NOMO-1 (cell line): Measurements from ENCODE around the gene ERAL1.

ENCODE experiments used
- DNase-seq, 2 experiments: peaks; one replicate each; lab custom pipeline; 2025; ENCODE audit not compliant: unreplicated experiment in 2 of 2; lab: John Stamatoyannopoulos, UW

Gene ERAL1

DNA sequence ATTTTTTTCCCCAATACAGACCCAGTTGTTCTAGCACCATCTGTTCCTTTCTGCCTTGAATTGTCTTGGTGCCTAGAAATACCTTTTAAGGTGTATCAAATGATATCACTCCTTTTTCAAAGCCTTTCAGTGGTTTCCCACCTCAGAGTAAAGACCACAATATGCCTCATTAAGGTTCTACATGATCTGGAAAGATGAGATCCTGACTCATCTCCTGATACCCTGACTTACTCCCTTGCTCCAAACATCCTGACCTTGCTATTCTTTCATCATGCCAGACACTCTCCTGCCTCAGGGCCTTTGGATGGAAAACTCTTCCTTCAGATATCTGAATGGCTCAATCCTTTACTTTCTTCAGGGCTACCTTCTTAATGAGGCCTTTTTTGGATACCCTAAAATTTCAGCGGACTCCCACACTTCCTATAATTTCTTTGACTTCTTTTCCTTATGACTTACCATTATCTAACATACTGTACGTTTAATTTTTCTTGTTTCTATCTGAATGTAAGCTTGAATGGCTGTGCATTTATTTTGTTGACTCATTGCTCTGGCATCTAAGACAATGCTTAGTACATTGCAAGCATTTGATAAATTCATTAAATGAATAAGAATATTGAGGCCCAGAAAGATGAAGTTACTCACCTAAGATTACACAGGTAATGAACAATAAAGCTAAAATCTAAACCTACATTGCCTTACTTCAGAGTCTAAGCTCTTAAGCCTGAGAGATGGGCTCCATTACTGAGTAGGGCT lies 23.5 kb downstream of the ERAL1 start:
- no peak for DNase-seq

DNA sequence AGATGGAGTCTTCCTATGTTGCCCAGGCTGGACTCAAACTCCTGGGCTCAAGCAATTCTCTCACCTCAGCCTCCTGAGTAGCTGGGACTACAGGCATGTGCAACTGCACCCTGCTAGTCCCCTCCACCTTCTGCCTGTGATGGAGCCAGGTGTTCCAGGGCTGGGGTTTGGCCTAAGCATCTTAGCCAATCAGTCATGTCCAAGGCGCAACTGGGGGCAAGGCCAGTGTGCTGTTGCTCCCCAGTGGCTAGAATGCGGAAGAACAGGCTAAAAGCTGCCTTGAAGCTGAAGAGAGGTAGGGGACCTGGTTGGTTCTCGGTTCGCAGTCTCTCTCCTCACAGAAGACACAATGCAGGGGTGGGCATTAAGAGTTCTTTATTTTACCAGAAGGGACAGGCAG lies 24.2 kb downstream of the ERAL1 start:
- DNase-seq, result no peak

DNA sequence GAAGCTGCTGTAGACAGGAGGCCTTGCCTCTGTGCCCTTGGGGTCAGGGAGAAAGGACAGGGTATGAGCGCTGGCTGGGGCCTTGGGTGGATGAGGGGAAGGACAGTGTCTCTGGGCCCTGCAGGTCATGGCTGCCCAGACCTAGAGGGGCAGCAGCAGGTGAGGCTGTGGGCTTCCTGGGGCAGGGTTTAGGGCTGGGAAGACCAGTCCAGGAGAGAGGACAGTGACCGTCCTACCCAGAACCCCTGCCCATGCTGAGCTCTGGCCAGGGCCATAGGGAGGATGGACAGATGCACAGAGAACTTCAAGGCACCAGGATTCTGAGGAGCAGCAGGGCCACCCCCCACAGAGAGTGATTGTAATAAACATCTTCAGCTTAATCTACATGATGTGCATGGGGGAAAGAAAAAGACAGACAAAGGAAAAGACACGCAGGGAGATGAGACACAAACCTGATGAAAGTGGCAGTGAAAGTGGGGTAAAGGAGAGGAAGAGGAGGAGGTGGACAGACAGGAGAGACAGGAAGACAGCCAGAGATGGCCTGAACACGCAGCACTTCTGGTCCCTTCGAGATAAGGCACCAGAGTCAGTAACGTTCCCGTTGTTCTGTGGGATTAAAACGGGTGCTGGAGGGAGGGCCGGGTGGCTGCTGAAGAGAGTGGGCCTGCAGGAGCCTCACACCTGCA lies 25.2 kb downstream of the ERAL1 start:
- no peak for DNase-seq

DNA sequence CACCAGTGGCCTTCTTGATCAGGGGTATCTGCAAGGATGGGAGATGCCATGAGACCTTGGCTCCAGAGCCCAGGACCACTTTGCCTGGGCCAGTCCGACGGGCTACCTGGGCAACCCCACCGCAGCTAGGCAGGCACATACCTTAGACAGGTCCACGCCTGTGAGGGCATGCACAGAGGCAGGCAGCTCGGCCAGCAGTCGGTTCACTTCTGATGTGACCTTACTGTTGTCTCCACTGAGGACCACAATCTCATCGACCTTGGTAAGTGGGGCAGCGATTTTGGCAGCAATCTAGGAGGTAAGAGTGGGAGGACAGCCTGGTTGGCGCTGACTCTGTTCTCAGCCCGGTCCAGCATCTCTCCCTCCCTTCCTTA lies 25.7 kb downstream of the ERAL1 start:
- no peak for DNase-seq

DNA sequence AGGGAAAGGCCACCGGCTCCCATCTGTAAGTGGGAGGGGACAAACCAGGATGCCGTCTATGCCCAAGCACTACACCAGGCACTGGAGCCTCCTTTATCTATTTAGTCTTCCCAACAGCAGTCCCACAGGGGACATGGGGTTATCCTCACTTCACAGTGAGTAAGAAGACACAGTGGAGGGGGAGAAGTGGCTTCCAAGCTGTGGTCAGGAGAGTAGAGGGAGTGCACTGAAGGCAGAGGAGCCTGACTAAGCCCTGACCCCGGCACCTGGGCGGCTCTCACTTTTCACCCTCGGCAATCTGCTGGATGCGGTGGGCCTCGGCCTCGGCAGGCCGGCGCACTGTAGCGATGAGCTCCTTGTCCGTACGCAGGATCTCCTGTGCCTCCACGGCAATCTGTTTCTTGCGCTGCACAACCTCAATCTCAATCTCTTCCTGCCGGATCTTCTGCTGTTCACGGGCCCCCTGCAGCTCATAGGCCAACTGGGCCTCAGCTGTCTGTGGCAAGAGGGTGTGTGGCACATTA lies 26.8 kb downstream of the ERAL1 start:
- DNase-seq, result no peak

DNA sequence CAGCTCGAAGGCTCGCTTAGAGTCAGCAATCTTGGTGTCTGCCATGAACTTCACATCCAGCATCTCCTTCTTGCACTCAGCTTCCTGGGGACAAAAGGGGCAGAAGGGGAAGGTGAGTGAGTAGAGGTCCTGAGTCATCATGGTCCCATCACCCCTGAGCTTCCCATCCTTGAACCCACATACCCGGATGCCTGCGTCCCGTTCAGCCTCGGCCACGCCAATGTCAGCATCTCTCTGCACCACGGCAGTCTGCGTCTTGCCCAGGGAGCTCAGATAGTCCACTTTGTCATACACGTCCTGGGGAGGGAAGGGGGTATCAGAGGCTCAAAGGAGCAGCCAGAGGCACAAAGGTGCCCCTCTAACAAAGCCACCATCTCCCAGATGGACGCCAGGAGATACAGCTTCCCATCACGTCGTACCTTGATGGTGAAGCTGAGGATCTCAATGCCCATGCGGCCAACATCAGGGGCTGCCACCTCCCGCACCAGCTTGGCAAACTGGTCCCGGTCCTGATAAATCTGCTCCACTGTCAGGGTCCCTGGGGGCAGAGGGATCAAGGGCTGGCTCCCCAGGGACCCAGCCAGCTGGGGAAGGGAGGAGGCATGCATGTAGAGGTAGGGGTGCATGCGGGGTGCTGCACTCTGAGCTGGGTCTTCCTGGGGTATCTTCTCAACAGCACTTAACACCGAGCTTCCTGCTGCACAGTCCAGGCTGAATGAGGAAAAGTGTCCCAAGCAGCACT lies 27.5 kb downstream of the ERAL1 start:
- no peak for DNase-seq

DNA sequence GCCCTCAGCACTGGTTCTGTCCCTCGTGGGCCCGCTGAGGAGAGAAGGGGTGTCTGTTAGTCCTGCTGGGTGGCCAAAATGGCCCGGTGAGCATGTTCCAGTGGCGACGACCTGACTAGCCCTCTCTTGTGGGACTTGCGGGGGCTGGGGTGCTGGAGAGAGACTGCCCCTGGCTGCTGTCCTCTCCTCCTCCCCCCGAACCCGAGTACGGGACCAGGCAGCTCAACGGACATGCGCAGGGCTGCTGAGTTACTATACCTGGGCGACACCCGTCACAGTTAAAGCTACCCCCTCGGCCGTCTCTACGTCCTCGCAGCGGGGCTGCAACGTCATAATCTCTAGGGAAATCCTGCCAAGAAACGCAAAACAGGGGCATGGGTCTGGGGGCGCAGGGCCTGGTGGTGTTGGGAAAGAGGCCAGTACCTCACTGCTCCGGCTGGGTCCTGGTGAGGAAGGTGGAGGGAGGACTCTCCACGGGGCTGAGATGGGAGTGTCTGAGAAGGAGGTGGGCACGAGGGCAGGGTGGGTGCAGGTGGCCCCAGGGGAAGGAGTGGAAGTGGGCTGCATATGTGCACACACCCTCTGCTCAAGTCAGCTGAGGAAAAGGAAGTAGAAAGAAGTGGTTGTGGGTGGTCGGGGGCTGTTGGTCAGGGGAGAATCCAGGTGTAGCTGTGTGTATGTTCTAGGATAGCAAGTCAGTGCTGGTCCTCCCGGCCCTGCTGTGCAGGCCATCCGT lies 29.3 kb downstream of the ERAL1 start:
- DNase-seq, result no peak

DNA sequence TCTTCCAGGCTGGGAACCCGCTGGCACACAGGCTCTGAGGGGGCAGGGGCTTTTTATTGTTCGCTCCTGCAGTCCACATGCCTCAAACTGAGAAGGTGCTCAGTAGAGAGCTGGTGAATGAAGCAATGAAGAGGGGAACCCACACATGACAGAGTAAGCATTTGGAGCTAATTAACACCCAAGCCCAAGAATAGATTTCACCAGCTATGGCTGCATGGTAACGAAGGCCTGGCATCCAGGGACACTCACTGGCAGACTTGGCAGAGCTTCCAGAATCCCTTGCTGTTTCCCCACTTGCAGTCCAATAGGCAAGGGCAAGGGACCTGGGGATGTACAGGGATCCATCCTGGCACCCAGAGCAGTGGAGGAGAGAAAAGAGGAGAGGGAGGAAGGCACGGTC lies 30.5 kb downstream of the ERAL1 start:
- DNase-seq, result no peak

DNA sequence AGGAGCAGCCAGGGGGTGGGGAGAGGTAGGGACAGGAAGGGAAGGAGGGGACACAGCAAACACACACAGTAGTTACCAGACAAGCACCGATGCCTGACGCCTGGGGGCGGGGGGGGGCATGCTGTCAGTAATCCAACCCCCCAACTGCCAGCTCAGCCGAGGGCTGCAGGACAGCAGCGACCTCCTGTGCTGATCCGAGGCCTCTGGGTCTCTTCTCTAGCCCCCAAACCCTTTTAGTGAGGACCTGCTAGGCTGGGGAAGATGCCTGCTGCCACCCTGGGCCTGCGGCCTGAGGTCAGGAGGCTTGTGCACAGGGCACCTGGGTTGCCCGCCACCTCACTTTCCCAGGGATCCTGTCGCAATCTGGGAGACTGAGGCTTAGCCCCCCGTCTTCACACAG lies 31.1 kb downstream of the ERAL1 start:
- DNase-seq, result no peak

DNA sequence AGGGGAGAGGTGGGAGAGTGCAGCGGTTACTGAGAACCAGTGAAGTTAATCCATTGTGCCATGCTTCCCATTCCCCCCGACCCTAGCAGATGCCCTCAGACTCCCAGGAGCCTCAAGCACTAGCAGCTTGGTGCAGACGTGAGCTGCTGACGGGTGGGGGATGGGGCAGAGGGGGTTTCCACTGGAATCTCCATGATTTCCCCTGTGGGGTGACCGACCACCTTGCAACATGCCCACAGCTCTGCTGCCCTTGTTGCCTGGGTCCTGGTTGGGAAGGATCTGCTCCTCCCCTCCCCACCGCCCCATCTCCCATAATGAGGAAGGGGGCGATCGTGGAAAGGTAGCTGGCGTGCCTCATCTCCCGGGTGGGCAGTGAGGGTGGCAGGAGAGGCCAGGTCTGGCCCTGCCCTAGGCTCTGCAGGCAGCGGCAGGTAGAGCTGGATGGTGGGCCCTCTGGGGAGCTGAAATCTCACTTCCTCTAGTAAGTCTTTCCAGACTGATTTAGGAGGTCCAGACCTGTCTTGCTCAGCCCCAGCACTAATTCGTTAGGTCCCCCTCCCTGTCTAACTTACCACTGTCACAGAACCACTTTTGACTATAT lies 33.2 kb downstream of the ERAL1 start:
- DNase-seq, result no peak

DNA sequence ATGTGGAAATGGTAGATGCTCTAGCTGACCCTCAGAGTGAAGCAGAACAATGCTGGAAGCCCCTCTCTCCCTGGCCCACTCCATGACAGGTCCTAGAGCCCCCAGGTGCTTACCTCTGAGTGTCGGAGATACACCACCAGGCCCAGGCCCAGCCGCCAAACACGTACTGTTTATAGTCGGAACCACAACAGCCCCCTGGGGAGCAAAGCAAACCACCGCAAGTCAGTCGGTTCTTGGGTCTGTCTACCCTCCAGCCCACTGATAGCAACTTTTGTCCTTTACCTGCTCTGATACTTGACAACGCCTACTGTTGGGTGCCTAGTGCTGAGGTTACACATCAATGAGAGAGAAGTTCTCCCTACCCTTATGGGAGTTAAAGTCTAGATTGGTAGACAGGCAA lies 34.0 kb downstream of the ERAL1 start:
- DNase-seq, result no peak

DNA sequence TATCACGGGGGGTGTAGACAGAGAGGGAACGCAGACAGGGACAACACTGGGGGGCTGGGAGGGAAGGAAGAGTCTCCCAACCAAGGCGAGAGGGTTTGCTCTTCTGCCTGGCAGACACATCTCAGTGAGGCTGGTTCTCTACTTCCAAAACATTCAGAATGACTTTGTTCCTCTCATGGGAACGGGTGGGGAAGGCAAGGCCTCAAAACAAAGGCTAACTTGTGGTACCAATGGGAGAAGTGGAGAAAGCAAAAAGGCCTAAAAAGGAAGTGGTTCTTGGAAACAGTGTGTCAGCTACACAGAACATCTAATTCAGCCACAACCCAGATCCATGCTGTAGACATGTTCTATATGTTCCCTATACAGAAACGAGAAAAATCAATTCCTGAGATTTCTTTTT lies 35.2 kb downstream of the ERAL1 start:
- DNase-seq, result no peak

DNA sequence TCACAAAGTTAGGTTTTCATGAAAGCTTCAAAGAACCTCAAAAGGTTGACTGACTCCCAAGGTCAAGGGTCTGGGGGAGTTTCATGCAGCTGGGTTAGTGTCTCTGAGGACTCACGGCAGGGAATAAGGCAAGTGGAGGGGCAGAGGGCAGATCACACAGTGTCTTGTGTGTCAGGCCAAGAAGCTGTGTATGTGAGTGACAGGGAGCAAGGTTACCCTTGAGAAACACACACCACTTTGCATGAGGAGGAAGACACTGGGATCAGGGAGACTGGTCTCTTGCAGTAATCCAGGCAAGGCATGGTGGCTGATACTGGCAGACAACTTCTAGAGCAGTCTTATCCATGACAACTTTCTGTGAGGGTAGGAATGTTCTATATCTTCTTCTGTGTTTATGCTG lies 36.4 kb downstream of the ERAL1 start:
- no peak for DNase-seq

DNA sequence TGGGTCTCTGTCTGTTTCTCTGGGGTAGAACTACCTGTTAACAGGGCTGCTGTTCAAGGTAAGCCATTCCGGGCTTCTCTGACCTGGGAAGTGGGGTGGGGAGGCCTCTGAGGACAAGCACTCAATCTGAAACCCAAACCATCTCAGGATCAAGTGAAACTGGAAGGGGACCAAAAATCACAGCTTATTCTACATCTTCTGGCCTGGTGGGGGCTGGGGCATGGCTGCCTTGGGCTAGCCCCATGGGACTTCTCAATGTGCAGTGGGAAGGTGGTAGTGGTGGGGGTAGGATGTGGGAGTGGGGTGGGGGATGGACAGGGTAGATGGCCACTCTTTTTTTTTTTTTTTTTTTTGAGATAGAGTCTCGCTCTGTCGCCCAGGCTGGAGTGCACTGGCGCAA lies 37.2 kb downstream of the ERAL1 start:
- DNase-seq, result no peak

DNA sequence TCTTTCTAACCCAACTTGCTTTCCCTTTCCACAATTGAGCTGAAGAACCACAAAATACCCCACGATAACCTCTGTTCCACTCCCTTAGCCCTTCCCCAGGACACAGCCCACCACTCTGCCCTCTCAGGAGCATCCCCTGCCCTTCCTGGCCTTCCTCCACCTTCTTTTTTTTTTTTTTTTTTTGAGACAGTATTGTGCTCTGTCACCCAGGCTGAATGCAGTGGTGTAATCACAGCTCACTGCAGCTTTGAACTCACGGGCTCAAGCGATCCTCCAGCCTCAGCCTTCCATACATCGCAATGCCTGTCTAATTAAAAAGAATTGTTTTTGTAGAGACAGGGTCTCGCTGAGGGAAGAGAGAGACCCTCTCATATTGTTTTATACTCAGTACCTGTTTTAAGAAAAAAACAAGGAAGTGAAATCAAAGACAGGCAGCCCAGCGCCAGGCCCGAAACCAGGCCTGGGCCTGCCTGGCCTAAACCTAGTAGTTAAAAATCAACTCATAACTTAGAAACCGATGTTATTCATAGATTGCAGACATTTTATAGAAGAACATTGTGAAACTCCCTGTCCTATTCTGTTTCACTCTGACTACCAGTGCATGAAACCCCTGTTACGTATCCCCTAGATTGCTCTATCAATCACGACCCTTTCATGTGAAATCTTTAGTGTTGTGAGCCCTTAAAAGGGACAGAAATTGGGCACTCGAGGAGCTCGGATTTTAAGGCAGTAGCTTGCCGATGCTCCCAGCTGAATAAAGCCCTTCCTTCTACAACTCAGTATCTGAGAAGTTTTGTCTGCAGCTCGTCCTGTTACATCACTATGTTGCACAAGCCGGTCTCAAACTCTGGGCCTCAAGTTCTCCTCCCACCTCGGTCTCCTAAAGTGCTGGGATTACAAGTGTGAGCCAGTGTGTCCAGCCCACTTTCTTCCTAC lies 38.7 kb downstream of the ERAL1 start:
- DNase-seq, result peak; percentile 70 to 73

DNA sequence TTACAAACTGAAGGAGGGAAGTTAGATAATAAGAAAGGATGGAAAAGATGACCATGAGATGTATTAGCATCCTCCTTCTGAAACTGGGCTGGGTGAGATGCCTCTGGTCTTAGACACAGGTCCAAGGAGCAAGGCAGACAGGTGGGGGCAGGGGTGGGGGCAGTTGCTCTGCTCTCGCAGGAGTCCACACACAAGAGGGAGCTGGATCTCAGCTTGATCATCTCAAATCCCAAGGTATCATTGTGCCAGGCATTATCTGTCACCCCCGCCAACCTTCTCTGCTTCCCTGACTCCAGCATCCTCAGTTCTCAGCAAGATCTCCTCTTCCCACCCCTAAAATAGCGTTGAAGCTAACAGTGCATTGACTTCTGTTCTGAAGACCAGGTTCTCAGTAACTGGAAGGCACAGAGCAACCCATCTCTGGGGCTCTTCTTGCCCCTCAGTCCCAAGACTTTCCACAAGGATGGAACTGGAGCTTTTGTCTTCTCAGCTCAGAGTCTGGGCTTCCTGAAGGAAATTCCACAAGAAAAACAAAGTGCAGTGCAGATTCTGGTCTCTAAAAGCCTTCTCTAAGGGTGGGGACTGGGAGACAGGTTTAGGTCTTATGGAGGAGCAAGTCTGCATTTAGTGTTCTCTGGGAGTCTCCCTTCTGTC lies 41.1 kb downstream of the ERAL1 start:
- DNase-seq, result no peak

DNA sequence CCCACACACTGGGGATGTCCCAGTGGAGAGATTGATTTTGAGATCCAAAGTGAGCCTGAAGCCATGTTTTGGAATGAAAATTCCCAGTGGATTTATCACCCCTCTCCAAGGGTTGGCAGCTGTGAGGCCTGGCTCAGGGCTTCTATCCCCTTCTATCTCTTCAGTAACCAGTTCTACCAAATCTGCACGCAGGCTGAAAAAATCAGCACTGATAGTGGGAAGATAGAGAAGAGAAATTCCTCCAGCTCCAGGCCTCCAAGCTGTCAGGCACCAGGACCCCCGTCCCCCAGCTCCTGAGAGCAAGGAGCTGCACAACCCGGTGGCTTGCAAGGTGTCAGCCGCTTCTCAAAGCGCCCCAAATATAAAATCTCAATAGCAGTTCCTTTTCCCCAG lies 41.7 kb downstream of the ERAL1 start:
- no peak for DNase-seq

DNA sequence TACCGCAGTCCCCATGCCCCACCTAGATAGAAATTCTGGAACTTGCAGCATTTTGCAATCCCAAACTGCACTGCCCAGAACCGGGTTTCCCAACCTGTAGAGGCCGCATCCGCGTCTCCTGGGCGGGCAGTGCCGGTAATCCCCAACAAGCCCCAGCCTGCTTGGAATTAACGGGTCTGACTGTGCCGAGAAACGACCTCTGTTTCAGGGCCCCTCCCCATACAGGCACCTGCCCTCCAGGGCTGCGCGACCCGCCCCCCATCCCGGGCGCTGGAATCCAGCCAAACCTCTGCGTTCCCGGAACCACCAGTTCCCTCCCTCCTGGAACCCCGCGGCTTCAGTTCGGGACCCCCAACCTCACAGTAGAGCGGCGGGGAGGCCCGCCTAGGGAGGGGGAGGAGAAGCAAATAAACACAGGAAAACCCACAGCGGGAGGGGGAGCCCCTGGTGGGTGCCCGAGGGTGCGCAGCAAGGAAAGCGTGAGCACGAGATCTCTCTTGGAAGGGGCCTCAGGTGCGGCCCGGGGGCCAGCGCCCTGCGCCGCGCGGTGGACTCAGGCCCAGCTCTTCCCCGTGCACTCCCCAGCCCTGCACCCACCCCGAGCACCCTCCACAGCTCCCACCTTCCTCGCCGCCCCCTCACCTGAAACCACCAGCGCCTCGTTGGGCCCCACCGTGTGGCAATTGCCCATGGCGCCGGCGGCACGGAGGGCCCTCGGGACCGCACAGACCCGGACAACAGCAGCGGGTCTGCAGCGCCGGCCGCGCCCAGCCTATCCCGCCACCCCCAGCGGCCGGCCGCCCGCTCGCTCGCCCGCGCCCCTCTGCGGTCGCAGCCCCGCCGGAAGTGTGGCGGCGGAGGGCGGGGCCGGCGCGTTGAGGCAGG lies 42.3 kb downstream of the ERAL1 start, which contains the start of gene FLOT2:
Gene FLOT2, minus strand, starts transcription at position 850 of the 885 bp plus-strand sequence. Its CDS starts 159 bp downstream, at position 691.
- DNase-seq, result peak; percentile 41 to 62
